GM19035 (cell line): ENCODE data around the gene GAB3.
A peak's percentile ranks its signal among the peaks of the same experiment; 100 is the strongest.
"Not testable (repeated sequence)": the region's sequence is repeated elsewhere in the genome, so short reads cannot be mapped to it uniquely, and the experiment has no call there.

Experiments used
- ATAC-seq: cut with Tn5 transposase; IDR thresholded peaks from one replicate; pipeline ENCODE4 v1.9.1; 2021; ENCODE audit not compliant: unreplicated experiment

The GAB3 gene

DNA sequence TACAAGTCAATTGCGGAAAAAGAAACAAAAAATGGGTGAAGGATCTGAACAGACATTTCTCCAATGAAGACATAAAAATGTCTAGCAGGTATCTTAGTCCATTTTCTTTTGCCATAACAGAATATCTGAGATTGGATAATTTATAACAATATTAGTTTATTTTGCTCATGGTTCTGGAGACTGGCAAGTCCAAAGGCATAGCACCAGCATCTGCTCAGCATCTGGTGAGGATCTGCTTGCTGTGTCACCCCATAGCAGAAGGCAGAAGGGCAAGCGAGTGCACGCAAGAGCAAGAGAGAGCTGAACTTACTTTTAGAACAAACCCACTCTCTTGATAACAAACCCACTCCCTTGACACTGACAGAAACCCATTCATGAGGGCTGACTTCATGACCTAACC, 29.7 kb downstream of the GAB3 start:
- ATAC-seq = no peak

DNA sequence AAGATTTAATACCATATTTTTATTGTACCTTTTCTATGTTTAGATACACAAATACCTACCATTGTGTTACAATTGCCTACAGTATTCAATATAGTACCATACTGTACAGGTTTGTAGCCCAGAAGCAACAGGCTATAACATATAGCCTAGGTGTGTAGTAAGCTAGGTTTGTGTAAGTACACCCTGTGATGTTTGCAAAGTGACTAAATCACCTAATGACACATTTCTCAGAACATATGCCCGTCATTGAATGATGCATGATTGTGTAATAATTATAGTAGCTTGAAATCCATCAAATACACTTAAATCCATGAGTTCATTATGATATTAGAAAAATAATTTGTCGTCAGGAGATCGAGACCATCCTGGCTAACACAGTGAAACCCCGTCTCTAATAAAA, 30.8 kb downstream of the GAB3 start:
- ATAC-seq = no peak

DNA sequence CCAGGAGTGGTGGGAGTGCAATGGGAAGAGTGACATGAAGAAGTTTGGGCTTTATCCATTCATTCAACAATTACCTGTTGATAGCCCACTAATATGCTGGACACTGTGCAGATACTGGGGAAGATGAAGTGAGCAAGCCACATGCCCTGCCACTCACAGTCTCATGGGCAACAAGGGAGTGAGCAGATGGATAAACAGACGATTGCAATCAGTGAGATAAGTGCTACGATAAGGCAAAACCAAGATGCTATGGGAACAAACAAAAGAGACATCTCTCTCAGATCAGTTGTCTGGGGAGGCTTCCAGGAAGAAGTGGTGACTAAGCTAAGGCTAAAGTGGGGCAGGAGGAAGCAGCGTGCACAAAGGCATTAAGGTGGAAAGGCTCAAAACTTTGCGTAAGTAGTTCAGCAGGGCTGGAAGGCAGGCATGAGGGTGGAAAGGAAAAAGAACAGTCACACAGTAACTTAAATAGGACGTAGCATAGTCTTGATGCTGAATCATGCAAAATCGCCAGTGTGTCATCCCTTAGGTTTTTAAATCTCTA, 31.7 kb downstream of the GAB3 start:
- no peak for ATAC-seq

DNA sequence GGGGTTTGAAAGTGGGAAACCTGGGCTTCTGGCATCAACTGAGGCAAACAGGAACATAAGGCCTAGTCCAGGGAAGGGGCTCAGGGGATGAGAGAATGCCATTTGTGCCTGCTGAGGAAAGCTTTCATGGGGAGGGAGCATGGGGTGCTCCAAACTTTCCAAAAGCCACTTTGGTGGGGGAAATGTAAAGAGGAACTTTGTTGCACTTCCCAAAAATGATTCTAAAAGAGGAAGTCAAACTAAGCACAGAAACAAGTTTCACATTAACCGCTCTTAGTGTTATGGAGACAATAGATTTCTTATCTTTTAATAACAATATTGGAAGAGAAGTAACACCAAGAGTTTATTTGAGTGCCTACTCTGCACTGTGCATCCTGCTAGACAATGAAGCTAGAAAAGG, 32.3 kb downstream of the GAB3 start:
- ATAC-seq = no peak

DNA sequence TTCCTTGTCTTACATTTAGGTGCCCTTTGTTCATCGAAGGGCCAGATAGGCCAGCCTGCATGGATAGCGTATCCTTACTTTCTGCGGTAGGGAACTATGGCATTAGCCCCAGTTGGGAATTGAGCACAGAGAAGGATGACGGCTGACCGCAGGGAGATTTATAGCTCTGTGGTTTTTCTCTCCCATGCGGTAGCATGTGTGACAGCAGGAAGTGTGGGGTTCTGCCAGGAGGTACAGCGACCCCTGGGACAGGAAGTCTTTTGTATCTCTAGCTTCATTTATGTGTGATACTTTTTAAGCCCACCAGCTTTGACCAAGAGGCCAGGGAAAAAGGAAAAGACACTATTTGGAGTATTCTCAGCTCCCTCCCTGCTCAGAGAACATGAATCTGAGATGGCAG, 33.1 kb downstream of the GAB3 start:
- no peak for ATAC-seq

DNA sequence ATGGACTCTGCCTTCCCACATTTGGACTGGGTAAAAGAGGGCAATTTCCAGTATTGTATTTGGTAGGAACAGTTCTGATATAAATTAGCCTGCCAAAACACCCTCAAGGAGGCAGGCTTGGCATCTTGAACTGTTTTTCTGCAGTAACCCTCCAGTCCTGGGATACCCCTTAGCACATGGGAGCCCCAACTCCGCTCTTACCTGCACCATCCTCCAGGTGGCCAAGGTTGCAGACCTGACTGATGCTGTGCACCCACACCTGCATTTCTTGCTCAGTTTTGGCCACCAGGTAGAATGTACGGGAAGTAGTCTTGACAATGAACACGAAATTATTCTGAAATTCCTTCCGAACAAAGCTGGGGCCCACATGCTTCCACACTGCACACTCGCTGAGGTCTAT, 35.1 kb downstream of the GAB3 start:
- no peak for ATAC-seq

DNA sequence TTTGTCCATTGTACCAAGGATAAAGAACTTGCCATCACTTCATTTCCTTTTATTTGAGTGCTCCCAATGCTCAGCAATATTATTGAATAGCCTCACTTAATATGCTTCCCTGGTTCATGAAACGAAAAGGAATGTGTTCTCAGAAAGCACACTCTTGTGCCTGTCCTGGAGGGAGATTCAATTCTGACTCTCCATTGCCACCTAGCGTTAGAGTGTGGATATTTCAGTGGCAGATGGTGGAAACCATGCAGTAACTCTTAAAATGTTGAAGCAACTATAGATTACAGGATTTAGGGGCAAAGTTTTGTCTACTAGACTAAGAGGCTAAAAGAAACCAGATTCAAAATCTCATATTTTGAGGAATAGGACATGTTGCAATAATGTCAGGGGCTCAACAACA, 36.0 kb downstream of the GAB3 start:
- peak; percentile 50 for ATAC-seq

DNA sequence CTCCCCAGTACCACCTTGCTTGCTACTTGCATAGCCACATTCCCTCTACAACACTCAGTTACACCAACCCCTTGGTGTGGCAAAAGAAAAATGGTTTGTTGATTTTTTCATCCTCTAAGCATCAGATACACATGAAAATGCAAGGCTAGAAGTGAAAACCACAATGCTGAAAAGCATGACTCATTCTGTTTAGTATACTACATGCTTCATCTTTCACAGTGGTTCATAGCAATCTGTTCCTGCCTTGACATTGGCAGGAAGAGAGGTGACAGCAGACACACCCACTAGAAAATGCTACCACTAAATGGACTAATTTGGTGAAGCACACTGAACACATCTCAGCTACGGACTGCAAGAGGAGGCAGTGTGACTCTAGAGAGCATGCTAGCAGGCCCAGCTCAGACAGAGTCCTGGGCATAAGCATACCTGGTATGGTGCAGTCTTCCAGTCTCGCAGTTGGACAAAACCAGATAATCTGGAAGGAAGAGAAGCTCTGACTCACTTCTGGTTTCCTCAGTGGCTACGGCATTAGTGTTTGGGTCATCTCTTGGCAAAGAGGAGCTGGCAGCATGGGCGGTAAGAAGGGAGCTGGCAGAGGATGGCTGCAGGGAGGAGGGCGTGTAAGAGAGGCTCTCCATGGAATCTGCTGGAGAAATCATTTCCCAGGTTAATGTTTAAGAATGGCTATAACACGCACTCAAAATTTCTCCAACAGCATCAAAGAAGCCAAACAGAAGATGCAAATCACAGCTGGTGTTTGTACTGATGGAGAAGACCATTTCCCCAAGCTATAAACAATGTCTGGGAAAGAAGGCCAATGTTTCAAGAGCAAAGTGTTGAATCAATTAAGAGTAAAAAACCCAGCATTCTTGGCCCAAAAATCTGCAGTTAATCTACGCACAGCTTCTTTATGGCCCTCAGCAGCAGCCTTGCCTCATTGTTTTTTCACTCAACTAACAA, 37.8 kb downstream of the GAB3 start:
- peak; percentile 87 for ATAC-seq

DNA sequence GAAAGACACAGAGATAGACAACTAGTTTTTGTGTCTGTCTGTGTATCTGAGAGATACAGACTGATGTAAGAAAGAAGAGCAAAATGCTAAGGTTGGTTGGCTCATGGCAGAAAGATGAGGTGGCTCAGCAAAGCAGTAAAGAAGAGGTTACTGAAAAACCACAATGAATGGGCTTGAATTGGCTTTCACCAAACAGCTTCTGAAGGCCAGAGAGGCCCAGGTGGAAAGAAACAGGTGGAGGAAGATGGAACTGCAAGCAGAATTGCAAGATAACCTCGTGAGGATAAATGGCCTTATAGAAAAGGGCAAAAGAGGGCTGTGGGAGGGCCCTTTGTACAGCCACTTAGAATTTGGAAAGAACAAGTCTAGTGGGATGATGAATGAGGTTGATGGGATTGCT, 39.6 kb downstream of the GAB3 start:
- ATAC-seq = no peak

DNA sequence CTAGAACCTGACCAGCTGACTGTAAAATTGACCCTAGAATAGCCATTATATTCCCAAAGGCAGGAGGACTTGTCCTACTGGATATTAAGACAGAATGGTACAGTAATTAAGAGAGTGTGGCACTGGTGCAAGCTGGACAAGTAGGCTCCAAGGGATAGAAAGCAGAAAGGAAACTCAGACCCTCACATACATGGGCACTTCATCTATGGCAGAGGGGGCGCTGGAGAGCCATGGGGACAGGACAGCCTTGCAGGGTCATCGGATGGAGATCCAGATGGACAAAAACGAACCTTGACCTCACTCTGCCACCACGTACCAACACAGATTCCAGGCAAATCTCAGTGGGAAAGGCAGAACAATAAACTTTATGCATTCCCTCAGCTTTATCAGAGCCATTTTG, 40.6 kb downstream of the GAB3 start:
- no peak for ATAC-seq

DNA sequence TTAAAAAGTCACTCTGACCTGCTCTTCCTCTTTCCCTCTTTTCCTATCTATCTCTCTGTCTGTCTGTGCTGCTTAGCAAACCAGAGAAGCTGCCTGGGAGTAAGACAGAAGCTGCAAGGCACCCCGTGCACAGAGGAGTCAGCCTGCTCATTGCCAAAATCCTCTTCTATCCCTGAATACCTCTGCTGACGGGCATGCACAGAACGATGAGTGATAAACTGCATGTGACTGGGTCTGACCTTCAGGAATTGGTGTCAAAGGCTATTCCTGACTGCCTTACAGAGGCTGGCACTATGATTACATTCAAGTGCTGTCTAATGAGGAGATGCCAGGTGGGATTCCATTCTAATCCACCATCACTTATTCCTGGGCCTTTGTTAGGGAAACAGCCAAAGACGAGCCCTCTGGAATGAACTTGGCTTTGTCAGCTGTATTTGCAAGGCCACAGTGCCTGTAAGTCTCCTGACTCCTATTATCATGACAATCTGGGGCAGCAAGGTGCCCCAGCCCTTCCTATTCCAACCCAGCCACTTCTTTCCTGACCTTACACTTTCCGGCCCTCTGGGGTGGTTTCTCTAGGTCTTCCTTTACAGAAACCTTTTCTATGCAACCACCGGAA, 52.1 kb downstream of the GAB3 start:
- no peak for ATAC-seq

DNA sequence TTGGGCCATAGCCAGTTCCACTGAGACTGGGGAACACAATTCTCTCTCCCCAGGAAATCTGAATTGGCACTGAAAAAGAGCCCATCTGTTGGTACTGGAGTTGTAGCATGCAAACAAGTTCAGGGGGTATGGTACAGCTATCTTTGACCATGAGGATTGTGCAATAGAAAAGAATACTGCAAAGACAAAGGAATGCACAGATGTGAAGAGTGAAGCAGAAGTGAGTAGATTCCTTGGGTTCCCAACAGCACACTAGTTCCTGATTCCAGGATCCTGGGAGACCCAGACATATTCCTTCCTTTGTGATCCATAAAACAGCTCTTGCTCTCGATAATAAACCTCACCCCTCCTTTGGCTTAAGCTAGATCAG, 54.2 kb downstream of the GAB3 start:
- no peak for ATAC-seq

DNA sequence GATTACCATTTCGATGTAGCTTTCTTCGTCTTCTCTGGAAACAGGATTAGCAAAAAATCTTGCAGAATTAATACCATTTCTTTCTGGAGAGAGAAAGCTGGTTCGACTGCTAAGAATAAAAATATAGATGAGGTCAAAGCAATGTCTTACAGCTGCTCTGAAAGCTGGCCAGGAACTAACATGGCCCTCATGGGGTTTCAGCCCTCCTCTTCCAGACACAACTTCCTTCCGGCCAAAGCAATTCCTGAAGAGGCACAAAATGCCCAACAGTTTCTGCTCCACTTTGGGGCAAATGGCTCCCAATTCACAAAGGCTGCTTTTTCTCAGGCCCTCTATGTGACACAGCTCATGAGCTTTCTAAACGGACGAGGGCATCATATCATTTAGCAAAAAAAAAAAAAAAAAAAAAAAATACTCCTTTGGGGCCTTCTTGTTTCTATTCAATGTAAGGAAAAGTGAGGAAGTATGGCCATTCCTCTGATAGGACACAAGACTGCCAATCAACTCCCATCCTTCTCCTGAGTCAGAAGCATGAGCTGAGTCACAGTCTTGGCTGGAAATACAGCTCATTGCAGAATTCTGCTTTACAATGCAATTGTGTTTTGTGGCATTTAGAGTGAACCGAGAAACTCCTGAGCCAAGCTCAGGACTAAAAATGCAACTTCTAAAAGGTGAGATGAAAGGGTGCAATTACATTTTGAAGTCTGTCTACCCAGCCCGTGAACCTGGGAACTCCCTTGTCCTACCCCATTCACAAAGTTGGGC, 54.8 kb downstream of the GAB3 start:
- no peak for ATAC-seq

DNA sequence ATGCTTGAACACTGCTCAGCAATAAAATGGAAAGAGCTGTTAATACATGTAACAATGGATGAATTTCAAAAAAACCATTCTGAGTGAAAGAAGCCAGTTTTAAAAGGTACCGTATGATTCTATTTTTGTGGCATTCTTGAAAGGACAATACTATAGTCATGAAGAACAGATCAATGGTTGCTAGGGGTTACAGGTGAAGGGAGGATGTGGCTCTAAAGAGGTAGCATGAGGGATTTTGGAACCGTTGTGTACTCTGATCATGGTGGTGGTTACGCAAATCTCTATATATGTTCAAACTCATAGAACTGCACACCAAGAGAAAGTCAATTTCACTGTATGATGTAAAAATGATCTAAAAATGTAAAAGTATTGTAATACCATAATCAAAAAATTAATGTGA, 57.5 kb downstream of the GAB3 start:
- no peak for ATAC-seq

DNA sequence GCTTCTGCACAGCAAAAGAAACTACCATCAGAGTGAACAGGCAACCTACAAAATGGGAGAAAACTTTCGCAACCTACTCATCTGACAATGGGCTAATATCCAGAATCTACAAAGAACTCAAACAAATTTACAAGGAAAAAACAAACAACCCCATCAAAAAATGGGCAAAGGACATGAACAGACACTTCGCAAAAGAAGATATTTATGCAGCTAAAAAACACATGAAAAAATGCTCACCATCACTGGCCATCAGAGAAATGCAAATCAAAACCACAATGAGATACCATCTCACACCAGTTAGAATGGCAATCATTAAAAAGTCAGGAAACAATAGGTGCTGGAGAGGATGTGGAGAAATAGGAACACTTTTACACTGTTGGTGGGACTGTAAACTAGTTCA, 60.4 kb downstream of the GAB3 start:
- ATAC-seq = not testable (repeated sequence)

DNA sequence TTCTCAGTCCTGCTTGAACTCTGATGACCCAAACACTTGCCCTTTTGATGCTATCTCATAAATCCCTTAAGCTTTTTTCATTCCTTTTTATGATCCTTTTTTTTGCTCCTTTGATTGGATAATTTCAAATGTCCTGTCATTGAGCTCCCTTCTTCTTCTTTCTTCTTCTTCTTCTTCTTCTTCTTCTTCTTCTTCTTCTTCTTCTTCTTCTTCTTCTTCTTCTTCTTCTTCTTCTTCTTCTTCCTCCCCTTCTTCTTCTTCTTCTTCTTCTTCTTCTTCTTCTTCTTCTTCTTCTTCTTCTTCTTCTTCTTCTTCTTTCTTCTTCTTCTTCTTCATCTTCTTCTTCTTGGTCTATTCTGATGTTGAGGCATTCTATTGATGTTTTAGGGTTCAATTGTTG, 78.8 kb downstream of the GAB3 start:
- ATAC-seq = not testable (repeated sequence)

DNA sequence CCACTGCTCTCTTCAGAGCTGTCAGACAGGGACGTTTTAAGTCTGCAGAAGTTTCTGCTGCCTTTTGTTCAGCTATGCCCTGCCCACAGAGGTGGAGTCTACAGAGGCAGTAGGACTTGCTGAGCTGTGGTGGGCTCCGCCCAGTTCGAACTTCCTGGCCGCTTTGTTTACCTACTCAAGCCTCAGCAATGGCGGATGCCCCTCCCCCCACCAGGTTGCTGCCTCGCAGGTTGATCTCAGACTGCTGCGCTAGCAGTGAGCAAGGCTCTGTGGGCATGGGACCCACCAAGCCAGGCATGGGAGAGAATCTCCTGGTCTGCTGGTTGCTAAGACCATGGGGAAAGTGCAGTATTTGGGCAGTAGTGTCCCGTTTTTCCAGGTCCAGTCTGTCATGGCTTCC, 80.0 kb downstream of the GAB3 start:
- not testable (repeated sequence) for ATAC-seq

DNA sequence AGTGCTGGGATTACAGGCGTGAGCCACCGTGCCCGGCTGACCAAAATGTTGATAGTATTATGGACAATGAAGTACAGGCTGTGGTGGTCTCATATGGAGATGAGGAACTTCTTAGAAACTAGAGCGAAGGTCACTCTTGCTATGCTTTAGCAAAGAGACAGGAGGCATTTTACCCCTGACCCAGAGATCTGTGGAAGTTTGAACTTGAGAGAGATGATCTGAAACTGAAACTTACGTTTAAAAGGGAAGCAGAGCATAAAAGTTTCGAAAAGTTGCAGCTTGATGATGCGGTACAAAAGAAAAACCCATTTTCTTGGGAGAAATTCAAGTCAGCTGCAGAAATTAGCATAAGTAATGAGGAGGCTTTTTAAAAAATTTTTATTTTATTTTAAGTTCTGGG, 89.0 kb downstream of the GAB3 start:
- no peak for ATAC-seq

DNA sequence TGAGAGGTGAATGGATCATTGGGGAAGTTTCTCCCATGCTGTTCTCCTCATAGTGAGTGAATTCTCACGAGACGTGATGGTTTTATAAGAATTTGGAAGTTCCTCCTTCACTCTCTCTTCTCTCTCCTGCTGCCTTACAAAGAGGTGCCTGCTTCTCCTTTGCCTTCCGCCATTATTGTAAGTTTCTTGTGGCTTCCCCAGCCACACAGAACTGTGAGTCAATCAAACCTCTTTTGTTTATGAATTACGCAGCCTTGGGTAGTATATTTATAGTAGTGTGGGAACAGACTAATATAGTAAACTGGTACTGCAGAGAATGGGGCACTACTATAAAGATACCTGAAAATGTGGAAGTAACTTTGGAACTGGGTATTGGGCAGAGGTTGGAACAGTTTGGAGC, 89.7 kb downstream of the GAB3 start:
- no peak for ATAC-seq

DNA sequence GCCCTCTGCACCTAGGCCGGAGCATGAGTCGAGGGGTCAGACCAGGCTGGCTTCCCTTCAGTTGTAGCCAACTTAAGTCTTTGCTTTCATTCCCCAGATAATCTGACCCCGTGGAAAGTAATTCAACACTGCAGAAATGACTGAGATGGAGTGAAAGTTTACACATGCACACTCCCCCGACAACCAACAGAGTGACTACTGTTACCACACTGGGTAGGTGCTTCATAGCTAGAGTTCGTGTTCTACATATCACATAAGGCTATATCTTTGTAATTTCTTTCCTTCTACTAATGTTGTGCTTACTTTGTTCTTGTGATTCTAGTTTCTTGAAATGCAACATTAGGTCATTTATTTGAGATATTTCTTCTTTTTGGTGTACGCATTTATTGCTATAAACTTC, 90.3 kb downstream of the GAB3 start:
- ATAC-seq = no peak

DNA sequence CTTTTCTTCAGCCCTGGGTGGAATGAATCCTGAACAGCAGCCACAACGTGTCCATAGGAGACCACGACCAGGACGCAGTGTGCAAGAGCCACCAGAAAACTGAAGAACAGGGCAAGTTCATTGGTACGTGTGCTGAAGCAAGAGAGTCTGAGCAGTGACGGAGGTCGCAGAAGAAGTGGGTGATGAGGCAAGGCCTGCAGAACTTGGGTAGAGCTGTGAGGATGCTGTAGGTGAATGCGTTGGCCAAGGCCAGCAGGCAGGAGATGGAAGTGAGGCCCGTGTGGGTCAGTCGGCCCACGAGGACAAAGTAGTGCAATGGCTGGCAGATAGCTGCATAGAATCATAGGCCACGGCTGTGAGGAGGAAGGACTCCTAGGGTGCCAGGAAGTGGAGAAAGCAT, 91.9 kb downstream of the GAB3 start:
- no peak for ATAC-seq

DNA sequence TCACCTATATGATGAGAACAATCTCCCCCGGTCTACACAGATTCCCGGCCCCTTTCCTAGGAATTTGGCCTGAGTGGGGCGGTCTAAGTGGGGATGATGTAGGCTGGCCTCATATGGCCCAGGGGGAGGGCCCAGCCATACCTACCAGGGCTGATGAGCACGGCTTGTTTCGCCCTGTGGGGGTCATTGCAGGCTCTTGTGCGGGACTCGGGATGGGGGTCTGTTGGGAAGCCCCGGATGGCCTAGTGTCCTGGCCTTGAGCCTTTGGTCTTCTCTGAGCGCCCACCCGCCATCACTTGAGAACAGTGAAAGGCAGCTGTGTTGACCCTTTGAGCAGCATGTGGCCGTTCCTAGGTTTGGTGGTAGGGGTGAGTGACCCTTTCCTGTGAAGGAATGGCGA, 92.7 kb downstream of the GAB3 start:
- ATAC-seq = no peak
